Cardiac septum (tissue), 1 donor: ENCODE results near the gene NDUFA3. TPM values are rescaled to one million over a fixed set of nuclear protein-coding genes. Genes with fewer than 3 reads are reported as not detected.
"Not testable (repeated sequence)": the region's sequence is repeated elsewhere in the genome, so short reads cannot be mapped to it uniquely, and the experiment has no call there.

Experiments used
- DNase-seq: peaks from one replicate; pipeline ENCODE4 v3.0.0-alpha.2; 2020; ENCODE audit warnings: low spot score
- intact Hi-C: fragments of 100-400 bp; cut with DNase I; formaldehyde crosslinking; loops from one replicate; pipeline ENCODE4 v1.14.0; 2022
- long read RNA-seq: library from polyadenylated mRNA; unstranded; transcript quantifications from one replicate; pipeline ENCODE4 v2.0.0, GENCODE V29; 2021
- total RNA-seq: library from RNA; stranded (reverse); fragmentation: NEBNext Ultra II Directional; extraction: Animal tissue kit (Norgen Biotek cat#: 25700); gene quantifications from one replicate; pipeline ENCODE4 v1.2.1, GENCODE V29; 2021
- donor health status: DM: no; HTN: no; CAD: no.

NDUFA3 gene
- 283 TPM for total RNA-seq
- long read RNA-seq, transcript NDUFA3-214 (4 exons, 963 nt): major isoform, 96 of 110 reads
- long read RNA-seq, partial matches to known transcripts: 0 of 110 reads
- long read RNA-seq, other reads (novel, unspliced or antisense): 7 of 110 reads

DNA sequence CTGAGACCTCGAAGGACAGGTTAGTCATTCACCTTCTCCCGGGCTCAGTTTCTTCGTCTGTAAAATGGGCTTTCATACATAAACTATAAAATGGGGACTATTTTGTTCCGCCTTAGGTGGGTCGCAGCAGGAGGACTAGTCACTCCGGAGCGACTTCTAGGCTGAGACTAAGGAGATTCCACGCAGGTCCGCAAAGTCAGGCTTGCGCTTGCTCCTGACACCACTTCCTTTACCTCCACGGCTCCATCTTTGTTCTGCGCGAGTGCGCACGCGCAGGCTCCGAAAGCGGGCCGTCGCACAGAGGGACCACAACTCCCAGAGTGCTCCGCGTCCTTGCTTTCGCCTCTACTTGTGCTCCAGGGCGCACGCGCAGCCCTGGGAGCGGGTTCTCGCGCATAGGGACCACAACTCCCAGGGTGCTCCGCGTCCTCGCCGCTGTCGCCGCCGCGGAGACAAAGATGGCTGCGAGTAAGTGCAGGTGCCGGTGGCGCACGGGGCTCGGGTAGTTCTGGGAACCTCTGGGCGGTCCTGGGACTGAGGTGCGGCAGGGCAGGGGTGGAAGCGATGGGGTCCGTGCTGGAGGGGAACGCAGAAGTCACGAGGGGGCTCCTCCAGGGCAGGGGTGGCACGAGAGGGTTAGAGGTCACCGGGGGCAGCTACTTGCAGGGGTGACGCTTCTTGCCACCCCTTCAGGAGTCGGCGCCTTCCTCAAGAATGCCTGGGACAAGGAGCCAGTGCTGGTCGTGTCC is at the start of gene NDUFA3:
Gene NDUFA3 (plus strand): TSS at position 435 of the 749 bp plus-strand sequence. CDS start 24 bp downstream, at position 459.
- peak; percentile 99 for DNase-seq
- intact Hi-C loops: loop anchor here (1.0 kb wide), 1 partner anchor 13 kb away; the partner anchor contains the start of genes PRPF31 and TFPT

DNA sequence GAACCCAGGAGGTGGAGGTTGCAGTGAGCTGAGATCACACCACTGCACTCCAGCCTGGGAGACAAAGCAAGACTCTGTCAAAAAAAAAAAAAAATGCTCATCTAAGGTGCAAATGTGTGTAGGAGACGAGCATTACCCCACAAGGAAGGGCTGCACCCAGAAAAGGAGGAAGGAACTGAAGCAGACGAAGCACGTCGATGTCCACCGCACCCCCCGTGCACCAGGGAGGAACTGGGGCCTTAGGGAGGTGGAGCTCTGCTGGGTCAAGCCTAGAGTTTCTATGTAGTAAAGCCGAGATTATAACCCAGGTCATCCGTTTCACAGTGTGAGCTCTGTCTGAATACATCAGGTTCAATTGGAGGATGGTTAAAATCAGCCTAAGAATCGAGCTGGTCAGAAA is 40.0 kb upstream of the NDUFA3 start:
- DNase-seq: peak; percentile 87
- intact Hi-C loops: no loop called here

DNA sequence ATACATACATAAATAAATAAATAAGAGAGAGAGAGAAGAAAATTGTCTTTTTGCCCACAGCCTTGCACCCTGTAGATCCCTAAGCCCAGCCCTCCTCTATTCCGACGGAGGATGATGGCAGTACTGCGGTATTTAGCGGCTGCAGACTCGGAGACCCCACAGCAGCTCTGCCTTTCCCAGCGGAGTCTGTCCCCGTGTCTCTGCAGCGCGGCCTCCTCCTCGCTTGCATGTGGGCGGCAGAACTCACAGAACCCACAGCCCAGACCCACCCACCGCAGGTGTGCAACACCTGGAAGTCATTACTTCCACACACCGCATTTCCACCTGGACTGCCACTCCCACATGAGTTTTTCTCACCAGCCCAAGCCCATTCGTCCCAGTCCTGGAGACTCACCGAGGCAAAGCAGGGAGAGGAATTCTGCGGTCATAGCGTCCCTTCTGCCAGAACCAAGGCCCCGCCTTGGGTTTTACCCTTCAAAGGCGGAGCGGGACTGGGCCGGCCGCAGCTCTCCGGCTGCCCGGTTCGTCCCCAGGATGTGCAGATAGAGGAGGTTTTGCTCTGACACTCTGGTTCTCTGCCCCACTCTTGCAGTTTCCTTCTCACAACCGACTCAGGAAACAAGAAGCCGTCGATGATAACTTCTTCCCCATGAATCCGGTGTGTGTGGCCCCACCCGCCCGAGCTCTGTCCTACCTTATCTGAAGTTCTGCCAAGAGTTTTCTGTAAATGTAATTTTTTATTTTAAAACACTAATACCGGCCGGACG is 39.1 kb upstream of the NDUFA3 start, which contains the start of gene VSTM1:
Gene VSTM1 (minus strand): TSS at position 548 of the 767 bp plus-strand sequence. CDS start 120 bp downstream, at position 428.
- intact Hi-C loops: no loop called here

DNA sequence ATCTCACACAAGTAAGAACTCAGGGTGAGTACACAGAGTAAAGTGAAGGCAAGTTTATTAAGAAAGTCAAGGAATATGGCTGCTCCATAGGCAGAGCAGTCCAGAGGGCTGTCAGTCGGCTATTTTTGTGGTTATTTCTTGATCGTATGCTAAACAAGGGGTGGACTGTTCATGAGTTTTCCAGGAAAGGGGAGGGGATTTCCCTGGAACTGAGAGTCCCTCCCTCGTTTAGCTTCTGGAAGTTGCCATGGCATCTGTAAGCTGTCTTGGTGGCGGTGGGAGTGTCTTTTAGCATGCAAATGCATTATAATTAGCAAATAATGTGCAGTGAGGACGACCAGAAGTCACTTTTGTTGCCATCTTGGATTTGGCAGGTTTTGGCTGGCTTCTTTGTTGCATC is 33.2 kb upstream of the NDUFA3 start:
- intact Hi-C loops: no loop called here

More for the DNA sequence above, 39.1 kb upstream of the NDUFA3 start, which contains the start of gene VSTM1:
- peak; percentile 75 for DNase-seq

DNA sequence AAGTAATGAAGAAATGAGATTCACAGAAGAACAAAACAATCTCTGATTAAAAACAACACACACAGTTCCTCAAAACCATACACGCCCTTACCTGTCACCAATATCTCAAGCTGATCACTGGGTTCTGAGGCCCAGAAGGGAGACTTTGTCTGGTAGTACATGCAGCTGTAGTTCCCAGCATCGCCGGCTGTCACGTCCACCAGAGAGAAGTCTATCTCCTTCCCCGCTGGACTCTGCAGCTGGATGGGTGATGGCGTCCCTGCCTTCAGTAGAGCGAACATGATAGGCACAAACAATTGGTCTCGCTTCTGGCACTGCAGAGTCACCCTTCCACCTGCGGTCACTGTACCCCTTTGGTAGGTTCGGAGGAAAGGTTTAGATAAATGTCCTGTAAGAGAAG is 28.8 kb upstream of the NDUFA3 start:
- DNase-seq: no peak

More for the DNA sequence above, 33.2 kb upstream of the NDUFA3 start:
- DNase-seq: no peak

DNA sequence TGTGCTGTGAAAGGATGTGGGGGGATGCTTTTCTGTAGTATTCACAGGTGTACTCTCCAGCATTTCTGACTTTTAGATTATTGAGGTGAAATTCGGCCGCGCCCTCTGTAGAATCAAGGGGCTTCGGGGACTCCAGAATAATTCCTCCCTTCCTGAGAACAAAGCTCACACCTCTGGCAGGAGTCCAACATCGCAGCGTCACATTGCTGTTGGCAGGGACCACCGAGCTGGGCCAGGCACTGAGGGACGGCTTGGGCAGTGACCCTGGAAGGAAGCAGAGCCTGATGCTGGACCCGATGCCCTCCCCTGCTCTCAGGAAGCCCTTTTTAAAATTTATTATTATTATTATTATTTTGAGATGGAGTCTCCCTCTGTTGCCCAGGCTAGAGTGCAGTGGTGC is 27.8 kb upstream of the NDUFA3 start:
- intact Hi-C loops: no loop called here
- DNase-seq: no peak

More for the DNA sequence above, 28.8 kb upstream of the NDUFA3 start:
- intact Hi-C loops: no loop called here

DNA sequence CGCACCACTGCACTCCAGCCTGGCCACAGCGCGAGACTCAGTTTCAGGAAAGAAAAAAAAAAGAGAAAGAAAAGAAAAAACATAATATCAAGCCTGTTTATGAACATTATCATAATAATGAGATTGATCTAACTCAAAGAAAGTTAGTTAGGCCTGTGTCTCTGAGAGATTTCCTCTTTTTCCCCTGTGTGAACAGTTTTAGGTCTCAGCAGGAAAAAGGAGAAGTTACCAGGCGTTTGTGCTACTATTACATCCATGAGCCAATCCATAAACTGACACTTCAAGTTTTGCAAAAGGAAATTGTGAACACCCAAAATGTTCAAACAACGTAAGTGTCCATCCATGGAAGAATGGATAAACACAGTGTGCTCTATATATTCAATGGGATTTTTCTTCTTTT is 25.3 kb upstream of the NDUFA3 start:
- intact Hi-C loops: no loop called here

DNA sequence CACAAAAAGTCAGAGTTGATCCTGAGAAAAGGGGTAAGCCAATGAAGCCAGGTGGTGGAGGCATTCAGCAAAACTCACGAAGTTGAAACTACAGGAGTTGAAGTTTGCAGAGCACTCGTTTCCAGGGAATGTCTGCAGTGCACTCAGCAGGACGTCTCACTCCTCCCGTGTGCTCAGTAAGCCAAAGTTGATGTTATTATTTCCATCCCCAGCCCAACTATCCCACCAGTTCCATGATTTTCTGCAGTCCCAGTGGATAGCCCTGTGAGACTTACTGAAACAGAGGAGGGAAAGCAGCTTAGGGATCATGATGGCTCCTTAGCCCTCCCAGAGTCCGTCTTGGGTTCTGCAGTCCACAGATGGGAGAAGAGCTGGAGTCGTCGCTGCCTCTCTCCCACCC is 21.6 kb upstream of the NDUFA3 start, which contains the start of gene TARM1:
Gene TARM1 (minus strand): TSS at position 334 of the 400 bp plus-strand sequence. CDS start 25 bp downstream, at position 309.
- no peak for DNase-seq
- intact Hi-C loops: no loop called here

More for the DNA sequence above, 25.3 kb upstream of the NDUFA3 start:
- DNase-seq: no peak

DNA sequence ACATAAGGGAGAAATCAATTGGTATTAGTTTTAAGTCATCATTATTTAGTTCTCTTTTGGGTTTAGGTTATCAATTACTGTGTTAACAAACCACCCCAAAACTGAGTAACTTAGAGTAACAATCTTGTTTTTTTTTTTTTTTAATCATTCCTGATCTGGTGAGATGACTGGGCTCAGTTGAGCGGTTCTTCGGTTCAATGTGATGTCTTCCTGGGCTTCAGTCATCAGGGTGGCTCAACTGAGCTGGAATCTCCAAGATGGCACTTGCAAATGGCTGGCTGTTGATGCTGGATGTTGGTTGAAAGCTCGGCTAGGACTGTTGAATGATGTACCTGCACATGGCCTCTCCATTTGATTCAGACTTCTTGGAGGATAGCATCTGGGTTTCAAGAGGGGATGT is 18.2 kb upstream of the NDUFA3 start:
- DNase-seq: no peak
- intact Hi-C loops: no loop called here

DNA sequence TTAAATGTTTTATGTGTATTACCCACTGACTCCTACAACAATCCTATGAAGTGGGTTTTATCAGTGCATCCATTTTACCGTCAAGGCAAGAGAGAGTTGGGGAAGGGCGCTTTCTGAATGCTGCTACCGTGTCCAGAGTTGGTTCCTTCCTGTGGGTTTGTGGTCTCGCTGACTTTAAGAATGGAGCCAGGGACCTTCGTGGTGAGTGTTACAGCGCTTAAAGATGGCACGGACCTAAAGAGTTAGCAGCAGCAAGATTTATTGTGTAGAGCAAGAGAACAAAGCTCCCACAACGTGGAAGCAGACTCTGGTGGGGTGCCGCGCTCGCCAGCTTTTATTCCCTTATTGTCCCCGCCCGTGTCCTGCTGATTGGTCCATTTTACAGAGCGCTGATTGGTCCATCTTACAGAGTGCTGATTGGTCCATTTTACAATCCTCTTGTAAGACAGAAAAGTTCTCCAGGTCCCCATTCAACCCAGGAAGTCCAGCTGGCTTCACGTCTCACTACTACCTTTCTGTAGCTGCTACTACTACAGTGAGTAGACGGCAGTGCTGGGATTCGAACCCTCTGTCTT is 8.1 kb upstream of the NDUFA3 start:
- intact Hi-C loops: no loop called here

DNA sequence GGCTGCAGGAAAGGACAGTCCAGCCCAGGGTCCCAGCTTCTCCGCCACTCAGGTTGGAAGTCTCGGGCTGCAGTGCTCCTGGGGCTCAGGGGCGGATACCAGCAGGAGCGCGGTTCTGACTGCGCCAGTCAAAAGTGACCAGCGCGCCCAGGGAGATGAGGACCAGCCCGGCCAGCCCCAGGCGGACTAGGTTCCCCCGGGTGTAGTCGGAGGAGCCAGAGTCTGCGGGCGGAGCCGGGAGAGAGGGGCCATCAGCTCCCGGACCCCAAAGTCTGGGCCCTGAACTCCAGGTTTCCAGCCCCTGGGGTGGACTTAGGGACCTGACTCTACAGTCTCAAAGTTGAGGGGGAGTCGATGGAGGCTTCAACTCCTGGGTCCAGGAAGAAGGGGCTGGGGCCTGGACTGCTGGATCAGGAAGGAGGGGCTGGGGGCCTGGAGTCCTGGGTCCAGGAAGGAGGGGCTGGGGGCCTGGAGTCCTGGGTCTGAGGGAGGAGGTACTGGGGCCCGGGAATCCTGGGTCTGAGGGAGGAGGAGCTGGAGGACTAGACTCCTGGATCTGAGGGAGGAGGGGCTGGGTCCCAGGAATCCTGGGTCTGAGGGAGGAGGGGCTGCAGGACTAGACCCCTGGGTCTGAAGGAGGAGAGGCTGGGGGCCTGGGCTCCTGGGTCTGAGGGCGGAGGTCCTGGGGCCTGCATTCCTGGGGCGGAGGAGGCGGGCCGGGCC is 7.4 kb upstream of the NDUFA3 start:
- DNase-seq: no peak
- intact Hi-C loops: no loop called here

More for the DNA sequence above, 8.1 kb upstream of the NDUFA3 start:
- DNase-seq: no peak

DNA sequence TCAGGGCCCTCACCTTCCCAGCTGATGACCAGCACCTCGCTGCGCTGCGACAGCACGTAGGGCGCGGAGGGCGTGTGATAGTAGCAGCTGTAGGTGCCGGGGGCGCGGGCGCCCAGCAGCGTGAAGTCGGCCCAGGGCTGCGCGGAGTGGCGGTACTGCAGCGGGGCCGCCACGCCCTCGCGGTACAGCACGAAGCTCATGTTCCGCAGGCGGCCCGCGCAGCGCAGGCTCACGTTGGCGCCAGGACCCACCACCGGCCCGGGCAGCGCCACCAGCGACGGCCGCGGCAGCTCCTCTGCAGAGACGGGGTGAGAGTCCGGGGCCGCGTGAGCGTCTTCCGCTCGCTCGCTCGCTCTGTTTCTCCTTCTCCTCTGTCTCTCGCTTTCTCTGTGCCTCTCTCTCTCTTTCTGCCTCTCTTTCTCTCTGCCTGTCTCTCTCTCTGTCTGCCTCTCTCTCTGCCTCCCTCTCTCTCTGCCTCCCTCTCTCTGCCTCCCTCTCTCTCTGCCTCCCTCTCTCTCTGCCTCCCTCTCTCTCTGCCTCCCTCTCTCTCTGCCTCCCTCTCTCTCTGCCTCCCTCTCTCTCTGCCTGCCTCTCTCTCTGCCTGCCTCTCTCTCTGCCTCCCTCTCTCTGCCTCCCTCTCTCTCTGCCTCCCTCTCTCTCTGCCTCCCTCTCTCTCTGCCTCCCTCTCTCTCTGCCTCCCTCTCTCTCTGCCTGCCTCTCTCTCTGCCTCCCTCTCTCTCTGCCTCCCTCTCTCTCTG is 6.6 kb upstream of the NDUFA3 start:
- DNase-seq, intact Hi-C loops: not testable (repeated sequence)

DNA sequence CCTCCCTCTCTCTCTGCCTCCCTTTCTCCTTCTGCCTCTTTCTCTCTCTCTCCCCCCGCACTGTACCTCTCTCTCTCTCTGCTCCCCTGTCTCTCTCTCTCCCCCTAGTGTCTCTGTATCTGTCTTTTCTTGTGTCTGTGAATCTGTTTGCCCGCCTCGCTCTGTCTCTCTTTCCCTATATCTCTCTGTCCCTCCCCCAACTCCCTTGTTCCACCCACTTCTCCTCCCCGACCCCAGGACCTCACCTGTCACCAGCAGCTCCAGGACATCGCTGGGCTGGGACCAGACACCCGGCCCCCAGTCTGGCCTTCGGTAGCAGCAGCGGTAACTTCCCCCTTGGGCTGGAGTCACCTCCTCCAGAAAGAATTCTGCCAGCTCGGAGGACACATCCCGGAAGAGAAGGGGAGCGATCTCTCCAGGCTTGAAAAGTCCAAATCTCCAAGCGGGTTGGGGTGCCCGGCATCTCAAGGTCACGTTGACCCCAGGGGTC is 6.0 kb upstream of the NDUFA3 start:
- DNase-seq: peak; percentile 78
- intact Hi-C loops: no loop called here

DNA sequence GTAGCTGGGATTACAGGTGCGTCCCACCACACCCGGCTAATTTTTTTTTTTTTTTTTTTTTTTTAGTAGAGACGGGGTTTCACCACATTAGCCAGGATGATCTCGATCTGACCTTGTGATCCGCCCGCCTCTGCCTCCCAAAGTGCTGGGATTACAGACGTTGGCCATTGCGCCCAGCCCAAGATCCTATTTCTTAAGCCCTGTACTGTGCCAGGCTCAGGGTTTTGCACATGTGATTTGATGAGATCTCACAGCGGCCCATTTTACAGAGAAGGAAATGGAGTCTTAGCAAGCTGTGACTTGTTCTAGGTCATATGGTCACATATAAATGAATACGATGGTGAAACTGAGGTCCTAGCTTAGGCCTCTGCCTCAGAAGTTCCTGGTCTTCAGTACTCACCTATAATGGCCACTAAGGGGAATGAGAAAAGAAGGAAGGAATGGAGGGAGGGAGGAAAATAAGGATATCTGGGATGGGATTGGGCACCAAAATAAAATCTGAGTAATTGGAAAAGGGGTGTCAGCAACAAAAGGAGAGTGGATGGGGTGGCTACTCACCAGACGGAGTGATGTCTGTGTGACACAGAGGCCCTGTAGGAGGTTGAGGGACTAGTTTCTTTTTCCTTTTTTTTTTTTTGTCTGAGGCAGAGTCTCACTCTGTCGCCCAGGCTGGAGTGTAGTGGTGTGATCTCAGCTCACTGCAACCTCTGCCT is 3.3 kb upstream of the NDUFA3 start:
- no peak for DNase-seq
- intact Hi-C loops: no loop called here

DNA sequence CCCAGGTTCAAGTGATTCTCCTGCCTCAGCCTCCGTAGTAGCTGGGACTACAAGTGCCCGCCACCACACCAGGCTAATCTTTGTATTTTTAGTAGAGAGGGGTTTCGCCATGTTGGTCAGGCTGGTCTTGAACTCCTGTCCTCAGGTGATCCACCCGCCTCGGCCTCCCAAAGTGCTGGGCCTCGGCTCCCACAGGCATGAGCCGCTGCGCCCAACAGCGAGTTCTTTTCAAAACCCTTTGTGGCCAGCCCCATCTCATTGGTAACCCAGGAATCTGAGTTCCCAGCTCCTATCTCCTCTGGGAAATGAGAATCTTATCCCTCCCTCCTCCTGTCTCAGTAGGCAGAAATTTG is 2.8 kb upstream of the NDUFA3 start:
- intact Hi-C loops, DNase-seq: not testable (repeated sequence)

DNA sequence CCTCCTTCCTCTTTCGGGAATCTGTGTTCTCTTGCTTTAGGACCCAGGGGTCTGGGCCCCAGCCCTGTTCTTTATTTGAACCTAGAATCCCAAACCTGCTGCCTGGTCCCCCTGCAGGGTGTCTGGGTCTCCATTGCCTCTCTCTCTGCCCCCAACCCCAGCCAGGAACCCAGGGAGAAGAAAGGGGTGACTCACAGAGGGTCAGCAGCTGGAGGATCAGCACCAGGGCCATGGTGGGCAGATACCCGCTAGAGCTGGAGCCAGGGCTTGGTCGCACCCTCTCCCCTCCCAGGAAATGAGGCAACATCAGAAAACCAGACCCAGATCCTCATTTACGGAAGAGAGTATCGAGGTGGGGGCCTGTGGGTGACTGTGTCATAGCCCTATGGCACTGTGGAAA is 2.1 kb upstream of the NDUFA3 start, which contains the start of gene OSCAR:
Gene OSCAR (minus strand): TSS at position 243 of the 400 bp plus-strand sequence. CDS start 11 bp downstream, at position 232.
- intact Hi-C loops: no loop called here
- DNase-seq: peak; percentile 80

DNA sequence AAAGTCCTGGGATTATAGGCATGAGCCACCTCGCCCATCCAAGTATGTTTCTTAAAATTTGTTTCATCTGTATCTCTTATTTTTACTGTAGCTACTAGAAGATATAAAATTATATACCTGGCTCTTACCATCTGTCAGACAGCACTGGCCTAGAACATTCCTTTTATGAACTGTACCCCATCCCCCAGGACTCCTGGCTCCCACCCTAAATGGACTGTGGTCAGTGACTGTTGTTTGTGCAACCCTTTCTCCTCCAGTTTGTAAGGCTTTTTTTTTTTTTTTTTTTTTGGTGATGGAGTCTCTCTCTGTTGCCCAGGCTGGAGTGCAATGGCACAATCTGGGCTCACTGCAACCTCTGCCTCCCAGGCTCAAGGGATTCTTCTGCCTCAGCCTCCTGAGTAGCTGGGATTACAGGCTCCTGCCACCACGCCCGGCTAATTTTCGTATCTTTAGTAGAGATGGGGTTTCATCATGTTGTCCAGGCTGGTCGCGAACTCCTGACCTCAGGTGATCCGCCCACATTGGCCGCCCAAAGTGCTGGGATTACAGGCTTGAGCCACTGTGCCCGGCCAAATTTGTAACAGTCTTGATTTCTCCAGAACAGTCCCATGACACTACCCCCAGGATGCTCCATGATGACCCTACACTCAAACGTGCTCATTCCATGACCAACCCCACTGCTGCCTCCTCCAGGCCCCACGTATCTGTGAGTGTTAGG is 2.5 kb downstream of the NDUFA3 start:
- peak; percentile 36 for DNase-seq
- intact Hi-C loops: no loop called here
